GM23248 (cell line): ENCODE measurements around the gene PRODH2.

Source experiments
- EZH2 ChIP-seq: fragments of 200-600 bp; sonication (generic); IDR thresholded peaks from 2 replicates; pipeline ENCODE4 v1.6.1; 2018; ENCODE audit warnings: antibody characterized with exemption, mild to moderate bottlenecking; ENCODE audit not compliant: insufficient read depth, poor library complexity, severe bottlenecking
- EZH2phosphoT487 ChIP-seq: fragments of 200-600 bp; sonication (generic); IDR thresholded peaks from 2 replicates; pipeline ENCODE4 v1.6.1; 2018; ENCODE audit warnings: antibody characterized with exemption, moderate library complexity, mild to moderate bottlenecking, low read depth; ENCODE audit not compliant: insufficient read depth

DNA sequence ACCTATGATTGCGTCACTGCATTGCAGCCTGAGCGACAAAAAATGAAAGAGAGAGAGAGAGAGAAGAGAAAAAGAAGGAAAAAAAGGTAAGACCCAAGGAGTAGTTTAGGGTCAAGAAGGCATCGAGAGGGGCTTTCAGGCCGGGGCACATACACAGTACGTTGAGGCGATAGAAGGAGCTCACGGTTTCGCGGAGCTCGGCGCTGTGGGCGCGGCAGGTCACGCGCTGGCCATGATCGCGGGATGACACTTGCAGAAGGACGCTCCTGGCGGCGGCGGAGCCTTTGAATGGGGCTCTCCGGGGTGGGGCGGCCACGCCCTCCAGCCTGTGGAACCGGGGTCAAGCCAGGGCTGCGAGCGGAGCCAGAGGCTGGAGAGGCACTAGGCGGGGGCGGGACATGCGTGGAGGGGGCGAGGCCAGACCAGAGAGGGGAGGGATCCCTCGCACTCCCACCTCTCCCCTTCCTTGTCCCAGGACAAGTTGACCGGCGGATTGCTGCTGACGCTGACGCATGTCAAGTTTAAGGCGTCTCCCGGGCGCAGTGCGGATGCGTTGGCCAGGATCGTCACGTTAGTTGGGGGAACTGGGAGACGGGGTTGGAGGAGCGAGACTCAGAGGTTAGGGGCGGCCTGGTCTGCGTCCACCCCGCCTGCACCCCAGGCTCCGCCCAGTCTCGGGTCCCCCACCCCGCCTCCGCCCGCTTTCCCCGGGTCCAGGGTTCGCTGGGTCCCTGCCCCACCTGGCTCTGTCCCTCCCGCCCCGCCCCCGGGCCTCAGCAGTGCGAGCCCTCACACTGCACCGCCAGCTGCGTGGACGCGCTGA is 32.8 kb upstream of the PRODH2 start:
- TF ChIP-seq EZH2, result no peak
- TF ChIP-seq EZH2phosphoT487, result no peak
